Measurements from ENCODE around the gene SETDB2.

SETDB2 gene, protein sequence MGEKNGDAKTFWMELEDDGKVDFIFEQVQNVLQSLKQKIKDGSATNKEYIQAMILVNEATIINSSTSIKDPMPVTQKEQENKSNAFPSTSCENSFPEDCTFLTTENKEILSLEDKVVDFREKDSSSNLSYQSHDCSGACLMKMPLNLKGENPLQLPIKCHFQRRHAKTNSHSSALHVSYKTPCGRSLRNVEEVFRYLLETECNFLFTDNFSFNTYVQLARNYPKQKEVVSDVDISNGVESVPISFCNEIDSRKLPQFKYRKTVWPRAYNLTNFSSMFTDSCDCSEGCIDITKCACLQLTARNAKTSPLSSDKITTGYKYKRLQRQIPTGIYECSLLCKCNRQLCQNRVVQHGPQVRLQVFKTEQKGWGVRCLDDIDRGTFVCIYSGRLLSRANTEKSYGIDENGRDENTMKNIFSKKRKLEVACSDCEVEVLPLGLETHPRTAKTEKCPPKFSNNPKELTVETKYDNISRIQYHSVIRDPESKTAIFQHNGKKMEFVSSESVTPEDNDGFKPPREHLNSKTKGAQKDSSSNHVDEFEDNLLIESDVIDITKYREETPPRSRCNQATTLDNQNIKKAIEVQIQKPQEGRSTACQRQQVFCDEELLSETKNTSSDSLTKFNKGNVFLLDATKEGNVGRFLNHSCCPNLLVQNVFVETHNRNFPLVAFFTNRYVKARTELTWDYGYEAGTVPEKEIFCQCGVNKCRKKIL

DNA sequence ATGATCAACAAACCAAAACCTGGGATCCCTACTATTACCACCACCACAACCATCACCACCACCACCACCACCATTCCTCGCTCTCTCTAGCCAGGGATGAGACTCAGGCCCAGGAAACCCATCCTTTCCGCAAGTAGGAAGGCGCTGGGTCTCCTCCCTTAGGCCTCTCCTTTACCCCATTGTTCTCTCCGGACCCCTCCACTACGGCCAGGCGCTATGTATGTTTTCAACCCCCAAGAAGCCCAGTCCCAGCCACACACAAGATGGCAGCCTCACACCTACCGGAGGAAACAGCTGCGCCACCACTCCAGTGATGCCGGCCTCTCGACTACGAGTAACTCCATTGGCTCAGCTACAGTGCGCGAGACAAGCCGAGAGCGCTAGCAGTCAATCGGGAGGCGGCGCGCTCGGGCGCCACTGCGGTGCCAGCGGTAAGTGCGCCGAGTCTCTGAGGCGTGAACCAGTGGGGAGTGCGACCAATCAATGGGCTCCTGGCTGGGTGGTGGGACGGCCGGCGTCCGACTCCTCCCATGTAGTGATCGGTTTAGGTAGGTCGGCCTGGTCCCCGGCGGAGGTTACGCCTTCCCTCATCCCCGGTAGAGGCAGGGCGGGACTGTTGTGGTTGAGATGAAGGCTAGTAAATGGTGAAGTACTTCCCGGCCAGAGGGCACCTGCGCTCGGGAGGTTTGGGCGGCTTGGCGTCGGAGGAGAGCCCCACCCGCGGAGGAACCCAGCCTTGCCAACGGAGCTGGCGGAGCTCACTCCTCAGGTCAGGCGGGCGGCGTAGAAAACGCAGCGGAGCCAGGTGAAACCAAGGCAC lies at the start of gene SETDB2, which contains the start of gene CAB39L:
TSS of gene SETDB2 (plus strand) at position 571 of the 820 bp plus-strand sequence. CDS start 7,620 bp downstream, outside the sequence.
TSS of gene CAB39L (minus strand) at position 361 of the 820 bp plus-strand sequence. CDS start 61,154 bp downstream, outside the sequence.
- Histone ChIP-seq H3K4me3 (ENCODE audit: low read depth, low read length) (peak within 1 kb of the TSS; percentile 96), H3K36me3 (ENCODE audit: control insufficient read depth, insufficient read depth, low read length) (no peaks in the 10 kb centered on the region), H3K4me1 (ENCODE audit: control insufficient read depth, insufficient read depth, low read length) (no peaks in the 10 kb centered on the region), H3K9me3 (ENCODE audit: control insufficient read depth, insufficient read depth, low read length) (no peaks in the 10 kb centered on the region), H3K27me3 (ENCODE audit: control insufficient read depth, insufficient read depth, low read length) (no peaks in the 10 kb centered on the region), H3K9ac (ENCODE audit: low read depth, low read length) (peak within 1 kb of the TSS; percentile 94)

DNA sequence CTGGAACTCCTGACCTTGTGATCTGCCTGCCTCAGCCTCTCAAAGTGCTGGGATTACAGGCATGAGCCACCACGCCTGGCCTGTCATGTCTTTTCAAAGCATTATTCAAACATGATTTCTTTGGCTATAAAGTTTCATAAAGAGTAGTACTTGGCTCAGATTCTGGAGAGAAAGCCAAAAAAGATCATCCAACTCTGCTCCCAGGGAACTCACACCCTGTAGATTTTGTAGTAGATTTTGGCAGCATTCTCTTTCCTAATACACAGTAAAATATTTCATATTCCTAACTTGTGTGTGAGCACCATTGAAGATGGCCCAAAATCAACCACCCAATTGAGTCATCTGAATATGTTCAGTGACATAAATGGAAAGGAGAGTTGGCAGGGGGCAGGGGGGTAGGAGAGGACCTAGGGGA lies 48.6 kb upstream of the SETDB2 start:
- no peaks in the 10 kb centered on the region for H3K4me1 ChIP-seq (ENCODE audit: control insufficient read depth, insufficient read depth, low read length)
- no peaks in the 10 kb centered on the region for H3K9me3 ChIP-seq (ENCODE audit: control insufficient read depth, insufficient read depth, low read length)
- no peak overlapping the region for H3K9ac ChIP-seq (ENCODE audit: low read depth, low read length)
- H3K4me3 ChIP-seq (ENCODE audit: low read depth, low read length), result no peak overlapping the region
- no peaks in the 10 kb centered on the region for H3K27me3 ChIP-seq (ENCODE audit: control insufficient read depth, insufficient read depth, low read length)
- H3K36me3 ChIP-seq (ENCODE audit: control insufficient read depth, insufficient read depth, low read length), result no peaks in the 10 kb centered on the region

DNA sequence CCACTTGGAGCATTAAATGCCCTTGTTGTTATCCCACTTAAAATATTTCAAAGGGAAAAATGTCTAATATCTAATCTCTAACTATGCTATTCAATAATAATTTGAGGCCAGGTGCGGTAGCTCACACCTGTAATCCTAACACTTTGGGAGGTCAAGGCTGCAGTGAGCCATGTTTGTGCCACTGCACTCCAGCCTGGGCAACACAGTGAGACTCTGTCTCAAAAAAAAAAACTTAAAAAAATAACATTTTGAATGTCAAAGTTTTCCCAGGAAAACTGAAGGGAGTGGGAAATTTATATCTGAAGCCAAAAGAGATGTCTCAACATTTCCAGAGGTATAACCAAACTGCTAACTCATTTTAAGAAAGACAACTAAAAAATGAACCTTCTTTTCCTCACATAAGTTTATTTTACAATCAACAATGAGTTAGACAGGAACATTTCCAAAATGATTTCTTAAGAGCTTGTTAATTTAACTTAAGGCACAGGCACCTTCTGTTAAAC lies 48.1 kb upstream of the SETDB2 start:
- Histone ChIP-seq H3K4me1 (ENCODE audit: control insufficient read depth, insufficient read depth, low read length) (no peaks in the 10 kb centered on the region), H3K4me3 (ENCODE audit: low read depth, low read length) (no peak overlapping the region), H3K9ac (ENCODE audit: low read depth, low read length) (no peak overlapping the region), H3K27me3 (ENCODE audit: control insufficient read depth, insufficient read depth, low read length) (no peaks in the 10 kb centered on the region), H3K36me3 (ENCODE audit: control insufficient read depth, insufficient read depth, low read length) (no peaks in the 10 kb centered on the region), H3K9me3 (ENCODE audit: control insufficient read depth, insufficient read depth, low read length) (no peaks in the 10 kb centered on the region)

DNA sequence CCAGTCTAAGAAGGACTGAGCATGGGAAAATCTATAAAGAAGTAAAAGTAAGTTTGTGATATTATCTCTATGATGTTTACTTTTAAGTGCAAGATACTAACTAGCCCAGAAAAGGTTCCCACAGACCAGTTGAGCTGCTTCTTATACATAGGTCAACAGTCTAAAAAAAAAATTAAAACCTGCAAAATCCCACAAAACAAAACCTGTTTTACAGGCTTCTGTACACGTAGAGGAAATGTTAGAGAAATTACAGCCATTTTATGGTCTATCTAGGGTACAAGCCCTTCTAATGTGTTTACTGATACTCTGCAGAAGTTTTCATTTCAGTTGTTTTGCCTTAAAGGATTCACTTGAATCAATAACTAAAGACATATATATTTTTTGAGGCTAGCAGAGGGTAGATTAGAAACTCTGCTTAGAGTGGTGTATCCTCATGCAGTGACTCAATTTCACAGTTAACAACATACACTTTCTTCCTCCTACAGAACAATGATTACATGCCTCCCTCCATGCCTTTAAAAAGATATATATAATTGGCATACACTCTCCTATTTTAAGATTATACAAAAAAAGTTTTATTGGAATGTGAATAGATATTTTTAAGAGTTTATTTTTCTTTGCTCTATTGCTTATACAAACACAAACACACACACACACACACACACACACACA lies 44.1 kb upstream of the SETDB2 start:
- Histone ChIP-seq H3K4me1 (ENCODE audit: control insufficient read depth, insufficient read depth, low read length) (peaks cover 5% of the 10 kb centered on the region), H3K36me3 (ENCODE audit: control insufficient read depth, insufficient read depth, low read length) (no peaks in the 10 kb centered on the region), H3K9me3 (ENCODE audit: control insufficient read depth, insufficient read depth, low read length) (no peaks in the 10 kb centered on the region), H3K4me3 (ENCODE audit: low read depth, low read length) (no peak overlapping the region), H3K9ac (ENCODE audit: low read depth, low read length) (no peak overlapping the region), H3K27me3 (ENCODE audit: control insufficient read depth, insufficient read depth, low read length) (no peaks in the 10 kb centered on the region)

DNA sequence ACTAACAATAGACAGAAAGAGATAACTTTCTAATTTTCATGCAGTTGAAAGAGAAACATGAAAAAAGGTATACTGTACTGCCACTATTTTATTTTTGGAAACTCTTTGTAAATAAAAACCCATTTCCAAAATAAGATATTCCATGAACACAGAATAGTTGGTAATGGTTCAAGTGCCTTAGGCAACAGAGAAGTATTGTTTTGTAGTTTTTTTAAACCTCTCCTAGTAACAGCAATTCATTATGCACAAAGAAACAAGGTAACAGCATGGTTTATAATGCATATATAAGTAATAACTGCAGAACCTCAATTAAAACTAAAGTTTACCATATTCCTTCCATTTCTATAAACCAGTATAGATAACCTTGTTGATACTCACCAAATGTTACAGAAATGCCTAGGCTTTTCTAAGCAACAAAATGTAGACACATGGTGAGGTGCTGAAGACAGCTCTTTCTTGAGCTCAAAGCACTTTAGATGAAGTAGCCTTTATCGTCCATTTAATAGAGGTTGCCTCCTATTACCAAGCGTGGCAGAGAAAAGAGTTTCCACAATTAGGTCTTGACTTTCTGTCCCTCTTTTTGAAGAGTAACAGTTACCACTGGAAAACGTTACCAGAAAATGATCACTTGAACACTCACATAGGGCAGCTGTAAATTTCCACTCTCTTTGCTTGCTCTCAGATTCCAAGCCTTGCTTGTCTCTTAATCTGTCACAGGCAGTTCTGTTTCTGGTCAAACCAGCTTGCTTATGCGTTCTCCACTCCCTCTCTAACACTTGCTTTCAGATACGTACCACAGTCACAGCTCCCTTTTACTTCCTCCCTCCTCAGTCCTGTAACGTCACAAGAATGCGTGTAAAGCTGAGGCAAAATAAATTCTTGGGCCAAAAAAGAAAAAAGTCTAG lies 43.1 kb upstream of the SETDB2 start:
- no peak overlapping the region for H3K9ac ChIP-seq (ENCODE audit: low read depth, low read length)
- no peaks in the 10 kb centered on the region for H3K36me3 ChIP-seq (ENCODE audit: control insufficient read depth, insufficient read depth, low read length)
- H3K9me3 ChIP-seq (ENCODE audit: control insufficient read depth, insufficient read depth, low read length), result no peaks in the 10 kb centered on the region
- H3K4me3 ChIP-seq (ENCODE audit: low read depth, low read length), result no peak overlapping the region
- peaks cover 5% of the 10 kb centered on the region for H3K4me1 ChIP-seq (ENCODE audit: control insufficient read depth, insufficient read depth, low read length)
- no peaks in the 10 kb centered on the region for H3K27me3 ChIP-seq (ENCODE audit: control insufficient read depth, insufficient read depth, low read length)

DNA sequence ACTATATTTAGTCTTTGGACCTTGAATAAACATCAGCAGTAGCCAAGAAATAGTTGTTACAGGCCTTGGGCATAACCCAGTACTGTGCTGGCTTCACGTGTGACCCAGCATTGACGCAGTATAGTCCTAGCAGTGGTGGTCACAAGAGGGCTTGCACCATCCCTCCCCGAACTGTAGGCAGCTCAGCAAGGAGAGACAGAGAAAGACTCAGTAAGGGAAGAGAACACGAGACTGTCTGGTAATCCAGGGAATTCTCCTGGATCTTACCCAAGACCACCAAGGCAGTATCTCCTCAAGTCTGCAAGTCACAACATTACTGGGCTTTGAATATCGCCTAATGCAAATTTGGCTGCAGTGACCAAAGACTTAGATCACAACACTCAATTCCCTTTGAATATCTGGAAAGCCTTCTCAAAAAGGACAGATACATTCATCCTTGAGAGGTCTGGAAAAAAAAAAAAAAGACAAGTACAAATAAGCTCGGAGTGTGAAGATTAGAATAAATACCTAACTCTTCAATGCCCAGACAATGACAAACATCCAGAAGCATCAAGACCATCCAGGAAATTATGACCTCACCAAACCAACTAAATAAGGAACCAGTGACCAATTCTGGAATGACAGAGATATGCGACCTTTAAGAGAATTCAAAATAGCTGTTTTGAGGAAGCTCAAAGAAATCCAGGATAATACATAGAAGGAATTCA lies 39.9 kb upstream of the SETDB2 start:
- H3K4me1 ChIP-seq (ENCODE audit: control insufficient read depth, insufficient read depth, low read length), result peaks cover 5% of the 10 kb centered on the region

DNA sequence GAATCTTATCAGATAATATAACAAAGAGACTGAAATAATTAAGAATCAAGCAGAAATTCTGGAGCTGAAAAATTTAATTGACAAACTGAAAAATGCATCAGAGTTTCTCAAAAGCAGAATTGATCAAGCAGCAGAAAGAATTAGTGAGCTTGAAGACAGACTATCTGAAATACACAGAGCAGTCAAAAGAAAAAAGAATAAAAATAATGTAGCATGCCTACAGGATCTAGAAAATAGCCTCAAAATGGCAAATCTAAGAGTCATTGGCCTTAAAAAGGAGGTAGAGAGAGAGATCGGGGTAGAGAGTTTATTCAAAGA lies 39.4 kb upstream of the SETDB2 start:
- H3K27me3 ChIP-seq (ENCODE audit: control insufficient read depth, insufficient read depth, low read length), result peaks cover 8% of the 10 kb centered on the region
- H3K36me3 ChIP-seq (ENCODE audit: control insufficient read depth, insufficient read depth, low read length), result no peaks in the 10 kb centered on the region
- no peak overlapping the region for H3K9ac ChIP-seq (ENCODE audit: low read depth, low read length)
- H3K9me3 ChIP-seq (ENCODE audit: control insufficient read depth, insufficient read depth, low read length), result no peaks in the 10 kb centered on the region
- H3K4me3 ChIP-seq (ENCODE audit: low read depth, low read length), result no peak overlapping the region
- peaks cover 5% of the 10 kb centered on the region for H3K4me1 ChIP-seq (ENCODE audit: control insufficient read depth, insufficient read depth, low read length)

More for the DNA sequence above, 39.9 kb upstream of the SETDB2 start:
- H3K27me3 ChIP-seq (ENCODE audit: control insufficient read depth, insufficient read depth, low read length), result peaks cover 4% of the 10 kb centered on the region
- no peak overlapping the region for H3K9ac ChIP-seq (ENCODE audit: low read depth, low read length)
- no peak overlapping the region for H3K4me3 ChIP-seq (ENCODE audit: low read depth, low read length)
- no peaks in the 10 kb centered on the region for H3K36me3 ChIP-seq (ENCODE audit: control insufficient read depth, insufficient read depth, low read length)
- no peaks in the 10 kb centered on the region for H3K9me3 ChIP-seq (ENCODE audit: control insufficient read depth, insufficient read depth, low read length)

DNA sequence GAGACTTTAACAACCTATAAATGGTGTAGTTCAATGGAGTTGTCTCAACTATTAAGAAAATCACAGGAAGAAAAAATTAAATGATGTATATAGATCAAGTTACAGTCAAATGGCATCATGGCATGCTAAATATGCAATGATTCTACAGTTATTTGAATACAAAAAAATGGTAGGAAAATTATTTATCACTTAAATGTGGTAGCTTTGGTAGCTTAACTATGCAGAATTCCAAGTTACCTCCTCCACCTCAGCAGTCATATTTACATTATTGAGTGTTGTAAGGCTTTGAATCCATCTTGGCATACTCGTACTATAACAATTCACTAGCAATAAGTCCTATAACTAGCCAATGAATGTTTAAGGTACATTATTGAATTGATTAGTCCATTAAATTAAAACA lies 37.0 kb upstream of the SETDB2 start:
- Histone ChIP-seq H3K4me1 (ENCODE audit: control insufficient read depth, insufficient read depth, low read length) (no peaks in the 10 kb centered on the region), H3K9ac (ENCODE audit: low read depth, low read length) (no peak overlapping the region), H3K9me3 (ENCODE audit: control insufficient read depth, insufficient read depth, low read length) (no peaks in the 10 kb centered on the region), H3K27me3 (ENCODE audit: control insufficient read depth, insufficient read depth, low read length) (peaks cover 22% of the 10 kb centered on the region), H3K4me3 (ENCODE audit: low read depth, low read length) (no peak overlapping the region), H3K36me3 (ENCODE audit: control insufficient read depth, insufficient read depth, low read length) (no peaks in the 10 kb centered on the region)

DNA sequence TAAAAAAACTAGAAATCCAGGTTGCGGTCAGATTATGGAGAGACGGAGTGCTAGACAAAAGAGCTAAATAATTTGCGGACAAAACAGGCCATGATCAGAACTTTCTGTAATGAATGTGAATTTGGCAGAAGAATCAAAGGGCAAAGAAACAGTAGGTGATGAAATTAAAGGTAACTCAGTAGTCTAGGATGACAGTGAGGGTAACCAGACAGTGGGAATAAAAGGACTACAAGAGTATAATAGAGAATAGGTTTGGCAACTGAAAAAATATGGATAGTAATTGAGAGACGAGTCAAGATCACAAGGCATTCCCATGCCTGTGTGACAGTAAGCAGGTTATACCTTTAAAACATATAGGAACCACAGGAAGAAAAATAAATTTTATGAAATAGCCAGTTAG lies 36.1 kb upstream of the SETDB2 start:
- Histone ChIP-seq H3K27me3 (ENCODE audit: control insufficient read depth, insufficient read depth, low read length) (peaks cover 31% of the 10 kb centered on the region), H3K9me3 (ENCODE audit: control insufficient read depth, insufficient read depth, low read length) (no peaks in the 10 kb centered on the region)

DNA sequence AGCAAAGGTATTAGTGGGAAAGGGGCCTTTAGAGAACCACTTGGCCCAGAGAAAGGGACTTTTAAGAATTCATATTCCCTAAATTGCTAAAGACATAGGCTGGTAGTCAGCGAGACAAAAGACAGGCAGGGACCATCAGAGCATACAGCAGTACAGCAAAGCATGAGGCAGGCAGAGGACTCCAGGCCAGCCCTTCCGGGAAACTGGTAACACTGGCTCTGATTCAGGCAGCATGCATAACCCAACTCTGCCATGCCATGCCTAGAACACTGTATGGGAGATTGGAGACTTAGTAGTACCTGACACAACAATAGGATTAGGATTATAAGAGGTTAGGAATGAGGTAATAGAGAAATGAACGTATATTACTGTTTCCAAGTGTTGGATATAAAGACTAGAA lies 35.1 kb upstream of the SETDB2 start:
- Histone ChIP-seq H3K4me1 (ENCODE audit: control insufficient read depth, insufficient read depth, low read length) (no peaks in the 10 kb centered on the region), H3K27me3 (ENCODE audit: control insufficient read depth, insufficient read depth, low read length) (peaks cover 40% of the 10 kb centered on the region), H3K9me3 (ENCODE audit: control insufficient read depth, insufficient read depth, low read length) (no peaks in the 10 kb centered on the region), H3K4me3 (ENCODE audit: low read depth, low read length) (no peak overlapping the region), H3K9ac (ENCODE audit: low read depth, low read length) (no peak overlapping the region), H3K36me3 (ENCODE audit: control insufficient read depth, insufficient read depth, low read length) (no peaks in the 10 kb centered on the region)

More for the DNA sequence above, 36.1 kb upstream of the SETDB2 start:
- Histone ChIP-seq H3K9ac (ENCODE audit: low read depth, low read length) (no peak overlapping the region), H3K4me3 (ENCODE audit: low read depth, low read length) (no peak overlapping the region), H3K4me1 (ENCODE audit: control insufficient read depth, insufficient read depth, low read length) (no peaks in the 10 kb centered on the region), H3K36me3 (ENCODE audit: control insufficient read depth, insufficient read depth, low read length) (no peaks in the 10 kb centered on the region)

All from iPS-15b (cell line).